Liver (tissue), 9 donors: Measurements from ENCODE around the gene CD82. TPM values are rescaled to one million over a fixed set of nuclear protein-coding genes. Genes with fewer than 3 reads are reported as not detected.

Source experiments
- DNase-seq: peaks from one replicate; pipeline ENCODE4 v3.0.0-alpha.2; 2017; ENCODE audit warnings: low spot score
- H3K27ac ChIP-seq, 2 donors: one replicate each; pipeline ENCODE4 v1.7.0; 2013; ENCODE audit warnings: inconsistent platforms in 2 of 2, low read length in 2 of 2, control low read depth in 1 of 2, low read depth in 1 of 2, mild to moderate bottlenecking in 1 of 2
- H3K27me3 ChIP-seq, 4 donors: one replicate each; pipeline versions ENCODE4 v1.6.1 to v1.7.0; 2013; ENCODE audit warnings: low read length in 3 of 4, inconsistent platforms in 1 of 4, mild to moderate bottlenecking in 1 of 4, moderate library complexity in 1 of 4; ENCODE audit not compliant: control insufficient read depth in 4 of 4, insufficient read depth in 4 of 4
- H3K36me3 ChIP-seq, 4 donors: one replicate each; pipeline versions ENCODE4 v1.6.1 to v1.7.0; 2013; ENCODE audit warnings: low read length in 3 of 4, mild to moderate bottlenecking in 3 of 4, low read depth in 1 of 4, moderate library complexity in 1 of 4; ENCODE audit not compliant: control insufficient read depth in 4 of 4, insufficient read depth in 3 of 4
- H3K4me1 ChIP-seq, 4 donors: one replicate each; pipeline versions ENCODE4 v1.6.1 to v1.7.0; 2013; ENCODE audit warnings: low read length in 3 of 4, mild to moderate bottlenecking in 3 of 4, moderate library complexity in 1 of 4; ENCODE audit not compliant: control insufficient read depth in 4 of 4, insufficient read depth in 4 of 4
- H3K4me3 ChIP-seq, 3 donors: one replicate each; pipeline versions ENCODE4 v1.6.1 to v1.7.0; 2013; ENCODE audit warnings: low read length in 3 of 3, control low read depth in 1 of 3, low read depth in 1 of 3, mild to moderate bottlenecking in 1 of 3
- H3K9ac ChIP-seq, 2 donors: one replicate each; pipeline ENCODE4 v1.7.0; 2013; ENCODE audit warnings: low read length in 2 of 2, mild to moderate bottlenecking in 2 of 2, moderate library complexity in 2 of 2, control low read depth in 1 of 2, low read depth in 1 of 2
- H3K9me3 ChIP-seq, 4 donors: one replicate each; pipeline versions ENCODE4 v1.6.1 to v1.7.0; 2013; ENCODE audit warnings: low read length in 3 of 4; ENCODE audit not compliant: control insufficient read depth in 4 of 4
- EGR1 ChIP-seq, 2 donors: IDR thresholded peaks; 2 replicates each; pipeline ENCODE4 v1.6.1; 2016 to 2018; ENCODE audit warnings: antibody characterized with exemption in 2 of 2, low read depth in 2 of 2
- FOXA1 ChIP-seq: IDR thresholded peaks from 2 replicates; pipeline ENCODE4 v1.6.1; 2016; ENCODE audit warnings: antibody characterized with exemption
- FOXA2 ChIP-seq: IDR thresholded peaks from 2 replicates; pipeline ENCODE4 v1.6.1; 2016; ENCODE audit warnings: antibody characterized with exemption
- GABPA ChIP-seq, 2 donors: IDR thresholded peaks in 1 of 2; conservative IDR thresholded peaks in 1 of 2; 2 replicates each; pipeline ENCODE4 v1.6.1; 2016; ENCODE audit warnings: antibody characterized with exemption in 2 of 2, mild to moderate bottlenecking in 1 of 2, moderate library complexity in 1 of 2
- HNF4A ChIP-seq, 2 donors: conservative IDR thresholded peaks; 2 replicates each; pipeline ENCODE4 v1.6.1; 2016; ENCODE audit warnings: antibody characterized with exemption in 2 of 2, mild to moderate bottlenecking in 2 of 2
- HNF4G ChIP-seq: IDR thresholded peaks from 2 replicates; pipeline ENCODE4 v1.6.1; 2016; ENCODE audit warnings: antibody characterized with exemption
- JUND ChIP-seq, 2 donors: IDR thresholded peaks; 2 replicates each; pipeline ENCODE4 v1.6.1; 2016; ENCODE audit warnings: antibody characterized with exemption in 2 of 2
- NR2F2 ChIP-seq: IDR thresholded peaks from 2 replicates; pipeline ENCODE4 v1.6.1; 2016; ENCODE audit warnings: antibody characterized with exemption
- RAD21 ChIP-seq, 2 donors: IDR thresholded peaks; 2 replicates each; pipeline ENCODE4 v1.6.1; 2016; ENCODE audit warnings: antibody characterized with exemption in 2 of 2, mild to moderate bottlenecking in 2 of 2
- RXRA ChIP-seq, 2 donors: IDR thresholded peaks; 2 replicates each; pipeline ENCODE4 v1.6.1; 2017 to 2018; ENCODE audit warnings: antibody characterized with exemption in 2 of 2, mild to moderate bottlenecking in 1 of 2
- SP1 ChIP-seq: IDR thresholded peaks from 2 replicates; pipeline ENCODE4 v1.6.1; 2018; ENCODE audit warnings: antibody characterized with exemption, mild to moderate bottlenecking
- TAF1 ChIP-seq: conservative IDR thresholded peaks from 2 replicates; pipeline ENCODE4 v1.6.1; 2016; ENCODE audit warnings: antibody characterized with exemption, mild to moderate bottlenecking
- YY1 ChIP-seq: IDR thresholded peaks from 2 replicates; pipeline ENCODE4 v1.6.1; 2016; ENCODE audit warnings: antibody characterized with exemption, mild to moderate bottlenecking
- WGBS: extraction: QIAGEN DNeasy Blood & Tissue Kit; methylation state at CpG from one replicate; pipeline ENCODE4 v1.1.7; 2013; 5-methylcytosine and 5-hydroxymethylcytosine counted together
- polyA plus RNA-seq, 2 donors: library from polyadenylated mRNA; stranded (reverse) in 1 of 2; unstranded in 1 of 2; fragments of 200-250 nt in 1 of 2; fragments of >200 nt in 1 of 2; fragmentation: Nextera tagmentation in 1 of 2; extraction: Ambion mirVana in 1 of 2; gene quantifications; one replicate each; pipeline versions ENCODE4 v1.2.1 to v1.2.3, GENCODE V29; 2013 to 2015
- total RNA-seq, 2 donors: library from RNA; depleted of rRNA; stranded (reverse); fragments of >200 nt; gene quantifications; one replicate each; pipeline ENCODE4 v1.2.3, GENCODE V29; 2014
- TF ChIP-seq, protein P1 (sequence below): IDR thresholded peaks from 2 replicates; pipeline ENCODE4 v1.6.1; 2016; ENCODE audit warnings: antibody characterized with exemption
- TF ChIP-seq, protein P2 (sequence below): fragments of 150-350 bp; IDR thresholded peaks from 2 replicates; pipeline ENCODE4 v1.5.1; 2017; ENCODE audit warnings: improper control_type of control experiment, low read depth, low read length; ENCODE audit not compliant: missing input control
- TF ChIP-seq, protein P3 (sequence below): IDR thresholded peaks from 2 replicates; pipeline ENCODE4 v1.6.1; 2016; ENCODE audit warnings: antibody characterized with exemption
- TF ChIP-seq, protein P4 (sequence below): IDR thresholded peaks from 2 replicates; pipeline ENCODE4 v1.6.1; 2016; ENCODE audit warnings: antibody characterized with exemption, mild to moderate bottlenecking
- TF ChIP-seq, protein P5 (sequence below): IDR thresholded peaks from 2 replicates; pipeline ENCODE4 v1.6.1; 2016; ENCODE audit warnings: antibody characterized with exemption
- donor health status: healthy.
- donor health status: healthy.
- donor health status: healthy.
- donor health status: healthy.
- donor health status: healthy.

The CD82 gene
- total and polyA plus RNA-seq, 4 donors: 27.4 to 82.6 (median 47.8) TPM

DNA sequence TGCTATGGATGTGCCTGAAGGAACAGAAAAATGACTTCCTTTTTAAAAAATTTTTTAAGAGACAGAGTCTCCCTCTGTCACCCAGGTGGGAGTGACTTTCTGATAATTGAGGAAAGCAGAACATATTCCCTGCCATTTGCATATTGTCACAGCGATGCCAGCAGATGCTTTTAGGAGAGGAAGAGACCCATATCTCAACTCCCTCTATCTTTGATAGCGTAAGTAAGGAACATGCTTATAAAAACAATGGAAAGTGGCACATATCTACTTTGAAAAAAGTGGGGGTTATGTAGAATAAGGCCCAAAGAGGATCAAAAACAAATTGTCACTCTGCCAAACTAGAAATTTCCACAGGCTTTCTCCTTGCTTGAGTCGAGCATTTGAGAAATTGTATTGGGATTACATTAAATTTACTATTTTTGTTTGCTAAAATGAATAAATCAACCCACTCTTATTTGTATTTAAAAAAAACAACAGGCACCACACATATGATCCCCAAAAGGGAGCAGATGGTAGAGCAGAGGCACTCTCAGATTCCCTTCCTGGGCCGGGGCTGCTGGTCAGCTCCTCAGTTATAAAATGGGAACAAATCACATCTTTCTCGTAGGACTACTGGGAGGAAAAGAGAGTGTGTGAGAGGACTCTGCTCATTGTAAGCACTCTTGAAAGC is 92.5 kb downstream of the CD82 start:
- no peak for TF ChIP-seq HNF4A (conservative IDR thresholded peaks at IDR 0.05)
- no peak for TF ChIP-seq FOXA1
- TF ChIP-seq TAF1: no peak
- no peak for TF ChIP-seq NR2F2
- TF ChIP-seq, protein P1, sequence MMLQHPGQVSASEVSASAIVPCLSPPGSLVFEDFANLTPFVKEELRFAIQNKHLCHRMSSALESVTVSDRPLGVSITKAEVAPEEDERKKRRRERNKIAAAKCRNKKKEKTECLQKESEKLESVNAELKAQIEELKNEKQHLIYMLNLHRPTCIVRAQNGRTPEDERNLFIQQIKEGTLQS: no peak
- no peak for TF ChIP-seq EGR1 (IDR thresholded peaks at IDR 0.05; ENCODE audit: low read depth in 2 of 2)
- no peak for TF ChIP-seq FOXA2
- TF ChIP-seq, protein P2, sequence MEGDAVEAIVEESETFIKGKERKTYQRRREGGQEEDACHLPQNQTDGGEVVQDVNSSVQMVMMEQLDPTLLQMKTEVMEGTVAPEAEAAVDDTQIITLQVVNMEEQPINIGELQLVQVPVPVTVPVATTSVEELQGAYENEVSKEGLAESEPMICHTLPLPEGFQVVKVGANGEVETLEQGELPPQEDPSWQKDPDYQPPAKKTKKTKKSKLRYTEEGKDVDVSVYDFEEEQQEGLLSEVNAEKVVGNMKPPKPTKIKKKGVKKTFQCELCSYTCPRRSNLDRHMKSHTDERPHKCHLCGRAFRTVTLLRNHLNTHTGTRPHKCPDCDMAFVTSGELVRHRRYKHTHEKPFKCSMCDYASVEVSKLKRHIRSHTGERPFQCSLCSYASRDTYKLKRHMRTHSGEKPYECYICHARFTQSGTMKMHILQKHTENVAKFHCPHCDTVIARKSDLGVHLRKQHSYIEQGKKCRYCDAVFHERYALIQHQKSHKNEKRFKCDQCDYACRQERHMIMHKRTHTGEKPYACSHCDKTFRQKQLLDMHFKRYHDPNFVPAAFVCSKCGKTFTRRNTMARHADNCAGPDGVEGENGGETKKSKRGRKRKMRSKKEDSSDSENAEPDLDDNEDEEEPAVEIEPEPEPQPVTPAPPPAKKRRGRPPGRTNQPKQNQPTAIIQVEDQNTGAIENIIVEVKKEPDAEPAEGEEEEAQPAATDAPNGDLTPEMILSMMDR: no peak
- TF ChIP-seq RAD21 (IDR thresholded peaks at IDR 0.05): no peak
- TF ChIP-seq, protein P3, sequence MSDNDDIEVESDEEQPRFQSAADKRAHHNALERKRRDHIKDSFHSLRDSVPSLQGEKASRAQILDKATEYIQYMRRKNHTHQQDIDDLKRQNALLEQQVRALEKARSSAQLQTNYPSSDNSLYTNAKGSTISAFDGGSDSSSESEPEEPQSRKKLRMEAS: no peak
- no peak for TF ChIP-seq HNF4G
- TF ChIP-seq, protein P4, sequence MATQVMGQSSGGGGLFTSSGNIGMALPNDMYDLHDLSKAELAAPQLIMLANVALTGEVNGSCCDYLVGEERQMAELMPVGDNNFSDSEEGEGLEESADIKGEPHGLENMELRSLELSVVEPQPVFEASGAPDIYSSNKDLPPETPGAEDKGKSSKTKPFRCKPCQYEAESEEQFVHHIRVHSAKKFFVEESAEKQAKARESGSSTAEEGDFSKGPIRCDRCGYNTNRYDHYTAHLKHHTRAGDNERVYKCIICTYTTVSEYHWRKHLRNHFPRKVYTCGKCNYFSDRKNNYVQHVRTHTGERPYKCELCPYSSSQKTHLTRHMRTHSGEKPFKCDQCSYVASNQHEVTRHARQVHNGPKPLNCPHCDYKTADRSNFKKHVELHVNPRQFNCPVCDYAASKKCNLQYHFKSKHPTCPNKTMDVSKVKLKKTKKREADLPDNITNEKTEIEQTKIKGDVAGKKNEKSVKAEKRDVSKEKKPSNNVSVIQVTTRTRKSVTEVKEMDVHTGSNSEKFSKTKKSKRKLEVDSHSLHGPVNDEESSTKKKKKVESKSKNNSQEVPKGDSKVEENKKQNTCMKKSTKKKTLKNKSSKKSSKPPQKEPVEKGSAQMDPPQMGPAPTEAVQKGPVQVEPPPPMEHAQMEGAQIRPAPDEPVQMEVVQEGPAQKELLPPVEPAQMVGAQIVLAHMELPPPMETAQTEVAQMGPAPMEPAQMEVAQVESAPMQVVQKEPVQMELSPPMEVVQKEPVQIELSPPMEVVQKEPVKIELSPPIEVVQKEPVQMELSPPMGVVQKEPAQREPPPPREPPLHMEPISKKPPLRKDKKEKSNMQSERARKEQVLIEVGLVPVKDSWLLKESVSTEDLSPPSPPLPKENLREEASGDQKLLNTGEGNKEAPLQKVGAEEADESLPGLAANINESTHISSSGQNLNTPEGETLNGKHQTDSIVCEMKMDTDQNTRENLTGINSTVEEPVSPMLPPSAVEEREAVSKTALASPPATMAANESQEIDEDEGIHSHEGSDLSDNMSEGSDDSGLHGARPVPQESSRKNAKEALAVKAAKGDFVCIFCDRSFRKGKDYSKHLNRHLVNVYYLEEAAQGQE: no peak
- no peak for TF ChIP-seq JUND (IDR thresholded peaks at IDR 0.05)
- no peak for TF ChIP-seq RXRA (IDR thresholded peaks at IDR 0.05)
- no peak for TF ChIP-seq GABPA (IDR thresholded peaks at IDR 0.05 in 1 of 2, conservative IDR thresholded peaks at IDR 0.05 in 1 of 2)
- no peak for TF ChIP-seq SP1
- TF ChIP-seq, protein P5, sequence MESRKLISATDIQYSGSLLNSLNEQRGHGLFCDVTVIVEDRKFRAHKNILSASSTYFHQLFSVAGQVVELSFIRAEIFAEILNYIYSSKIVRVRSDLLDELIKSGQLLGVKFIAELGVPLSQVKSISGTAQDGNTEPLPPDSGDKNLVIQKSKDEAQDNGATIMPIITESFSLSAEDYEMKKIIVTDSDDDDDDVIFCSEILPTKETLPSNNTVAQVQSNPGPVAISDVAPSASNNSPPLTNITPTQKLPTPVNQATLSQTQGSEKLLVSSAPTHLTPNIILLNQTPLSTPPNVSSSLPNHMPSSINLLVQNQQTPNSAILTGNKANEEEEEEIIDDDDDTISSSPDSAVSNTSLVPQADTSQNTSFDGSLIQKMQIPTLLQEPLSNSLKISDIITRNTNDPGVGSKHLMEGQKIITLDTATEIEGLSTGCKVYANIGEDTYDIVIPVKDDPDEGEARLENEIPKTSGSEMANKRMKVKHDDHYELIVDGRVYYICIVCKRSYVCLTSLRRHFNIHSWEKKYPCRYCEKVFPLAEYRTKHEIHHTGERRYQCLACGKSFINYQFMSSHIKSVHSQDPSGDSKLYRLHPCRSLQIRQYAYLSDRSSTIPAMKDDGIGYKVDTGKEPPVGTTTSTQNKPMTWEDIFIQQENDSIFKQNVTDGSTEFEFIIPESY: no peak
- TF ChIP-seq YY1: no peak
- WGBS: 83% methylated on average over 5 of the region's 5 CpGs
- H3K9ac ChIP-seq: no peak overlapping the region
- no peak overlapping the region for H3K4me3 ChIP-seq
- no peak for DNase-seq
- H3K27me3 ChIP-seq: peaks cover 0 to 2% (median 0%) of the 10 kb centered on the region in 4 donors
- H3K4me1 ChIP-seq: no peaks in the 10 kb centered on the region
- no peak overlapping the region for H3K27ac ChIP-seq
- no peaks in the 10 kb centered on the region for H3K36me3 ChIP-seq
- H3K9me3 ChIP-seq: no peaks in the 10 kb centered on the region
